ENCODE data around the gene TRABD.
"Not testable (repeated sequence)": the region's sequence is repeated elsewhere in the genome, so short reads cannot be mapped to it uniquely, and the experiment has no call there.

Gene TRABD, protein sequence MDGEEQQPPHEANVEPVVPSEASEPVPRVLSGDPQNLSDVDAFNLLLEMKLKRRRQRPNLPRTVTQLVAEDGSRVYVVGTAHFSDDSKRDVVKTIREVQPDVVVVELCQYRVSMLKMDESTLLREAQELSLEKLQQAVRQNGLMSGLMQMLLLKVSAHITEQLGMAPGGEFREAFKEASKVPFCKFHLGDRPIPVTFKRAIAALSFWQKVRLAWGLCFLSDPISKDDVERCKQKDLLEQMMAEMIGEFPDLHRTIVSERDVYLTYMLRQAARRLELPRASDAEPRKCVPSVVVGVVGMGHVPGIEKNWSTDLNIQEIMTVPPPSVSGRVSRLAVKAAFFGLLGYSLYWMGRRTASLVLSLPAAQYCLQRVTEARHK

DNA sequence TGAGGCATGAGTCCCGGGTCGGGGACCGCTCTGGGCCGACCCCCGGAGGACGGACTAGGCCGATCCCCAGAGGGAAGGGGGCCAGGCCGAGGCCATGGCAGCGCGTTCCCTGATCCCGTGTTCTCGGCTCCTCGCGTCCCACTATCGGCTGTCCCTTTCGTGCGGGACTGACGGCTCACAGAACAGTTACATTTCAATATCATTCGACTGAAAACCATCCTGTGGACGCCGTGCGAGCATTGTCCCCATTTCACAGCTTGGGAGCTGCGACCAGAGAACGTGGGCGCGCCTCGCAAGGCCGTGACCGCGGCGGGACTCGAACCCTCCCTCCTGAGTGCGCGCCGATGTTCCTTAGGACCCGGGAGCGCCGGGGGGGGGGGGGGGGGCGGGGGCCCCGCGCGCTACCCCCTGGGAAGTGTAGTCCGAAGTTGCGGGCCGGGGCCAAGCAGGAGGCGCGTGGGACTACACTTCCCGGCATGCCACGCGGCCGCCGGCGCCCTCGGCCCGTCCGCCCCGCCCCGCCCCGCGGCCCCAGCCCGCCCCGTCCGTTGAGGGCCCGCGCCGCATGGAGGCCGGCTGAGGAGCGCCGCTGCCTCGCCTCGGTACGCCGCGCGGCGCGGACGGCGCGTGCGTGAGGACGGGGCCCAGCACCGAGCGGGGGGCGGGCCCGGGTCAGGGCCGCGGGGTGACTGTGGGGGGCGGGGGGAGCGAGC, at the start of gene TRABD:
Gene TRABD, plus strand, starts transcription at position 539 of the 713 bp plus-strand sequence. CDS start 7,148 bp downstream, outside the sequence.
- peaks cover 35% of the 10 kb centered on the region for H4K20me1 ChIP-seq (ENCODE audit: insufficient read depth, low read length)
- DNase-seq (peak; percentile 90), ATAC-seq (ENCODE audit: insufficient read depth, low read depth) (peak; percentile 87)
- H3K4me1 ChIP-seq (ENCODE audit: insufficient read depth, low read length): peaks cover 44% of the 10 kb centered on the region
- H3K27ac ChIP-seq (ENCODE audit: low read length): peak within 1 kb of the TSS; percentile 92
- H3K79me2 ChIP-seq (ENCODE audit: insufficient read depth, low read length): peaks cover 49% of the 10 kb centered on the region
- peak within 1 kb of the TSS; percentile 90 for H3K4me2 ChIP-seq (ENCODE audit: insufficient read depth, low read length)
- H3K36me3 ChIP-seq (ENCODE audit: insufficient read depth, low read length): peaks cover 18% of the 10 kb centered on the region
- H3K27me3 ChIP-seq (ENCODE audit: insufficient read depth, low read length, poor library complexity): no peaks in the 10 kb centered on the region
- TF ChIP-seq, protein P1, sequence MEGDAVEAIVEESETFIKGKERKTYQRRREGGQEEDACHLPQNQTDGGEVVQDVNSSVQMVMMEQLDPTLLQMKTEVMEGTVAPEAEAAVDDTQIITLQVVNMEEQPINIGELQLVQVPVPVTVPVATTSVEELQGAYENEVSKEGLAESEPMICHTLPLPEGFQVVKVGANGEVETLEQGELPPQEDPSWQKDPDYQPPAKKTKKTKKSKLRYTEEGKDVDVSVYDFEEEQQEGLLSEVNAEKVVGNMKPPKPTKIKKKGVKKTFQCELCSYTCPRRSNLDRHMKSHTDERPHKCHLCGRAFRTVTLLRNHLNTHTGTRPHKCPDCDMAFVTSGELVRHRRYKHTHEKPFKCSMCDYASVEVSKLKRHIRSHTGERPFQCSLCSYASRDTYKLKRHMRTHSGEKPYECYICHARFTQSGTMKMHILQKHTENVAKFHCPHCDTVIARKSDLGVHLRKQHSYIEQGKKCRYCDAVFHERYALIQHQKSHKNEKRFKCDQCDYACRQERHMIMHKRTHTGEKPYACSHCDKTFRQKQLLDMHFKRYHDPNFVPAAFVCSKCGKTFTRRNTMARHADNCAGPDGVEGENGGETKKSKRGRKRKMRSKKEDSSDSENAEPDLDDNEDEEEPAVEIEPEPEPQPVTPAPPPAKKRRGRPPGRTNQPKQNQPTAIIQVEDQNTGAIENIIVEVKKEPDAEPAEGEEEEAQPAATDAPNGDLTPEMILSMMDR (IDR thresholded peaks at IDR 0.05; ENCODE audit: borderline replicate concordance, extremely low read depth, low read length, poor library complexity, severe bottlenecking): no peak
- TF ChIP-seq EZH2 (IDR thresholded peaks at IDR 0.05; ENCODE audit: borderline replicate concordance, low read depth, low read length, severe bottlenecking): no peak
- no peaks in the 10 kb centered on the region for H3K9me3 ChIP-seq (ENCODE audit: insufficient read depth, low read length, severe bottlenecking)
- peak within 1 kb of the TSS; percentile 69 to 89; a peak in 3 of 4 replicates for H3K4me3 ChIP-seq (ENCODE audit: low read depth in 1 of 2, low read length in 2 of 2)
- peak within 1 kb of the TSS; percentile 98 for H2AFZ ChIP-seq (ENCODE audit: low read depth, low read length)
- H3K9ac ChIP-seq (ENCODE audit: low read depth, low read length): peak within 1 kb of the TSS; percentile 80

DNA sequence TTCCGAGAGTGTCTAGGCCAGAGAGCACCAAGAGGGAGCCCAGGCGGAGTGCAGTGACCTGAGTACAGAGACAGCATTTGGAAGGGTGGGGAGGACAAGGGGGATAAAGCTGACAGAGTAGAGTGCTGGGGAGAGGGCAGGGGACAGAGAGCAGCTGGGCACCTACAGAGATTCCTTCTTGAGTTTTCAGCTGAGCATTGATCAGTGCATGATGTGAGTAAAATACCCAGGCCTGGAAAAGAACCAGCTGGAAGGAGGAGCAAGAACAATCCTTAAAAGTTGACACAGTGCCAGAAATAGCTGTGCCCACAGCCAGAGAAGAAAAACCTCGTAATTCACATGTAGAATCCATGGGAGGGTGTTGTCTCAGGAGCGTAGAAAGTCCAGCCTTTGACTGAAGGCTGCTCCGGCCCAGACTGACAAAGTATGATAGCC, 49.1 kb upstream of the TRABD start:
- no peak for ATAC-seq (ENCODE audit: insufficient read depth, low read depth)
- Histone ChIP-seq H3K27ac (ENCODE audit: low read length) (no peak overlapping the region), H3K9me3 (ENCODE audit: insufficient read depth, low read length, severe bottlenecking) (no peaks in the 10 kb centered on the region), H3K9ac (ENCODE audit: low read depth, low read length) (no peak overlapping the region), H2AFZ (ENCODE audit: low read depth, low read length) (no peak overlapping the region), H3K4me1 (ENCODE audit: insufficient read depth, low read length) (no peaks in the 10 kb centered on the region), H3K36me3 (ENCODE audit: insufficient read depth, low read length) (no peaks in the 10 kb centered on the region), H3K27me3 (ENCODE audit: insufficient read depth, low read length, poor library complexity) (peaks cover 14% of the 10 kb centered on the region), H3K4me3 (ENCODE audit: low read depth in 1 of 2, low read length in 2 of 2) (no peak overlapping the region), H4K20me1 (ENCODE audit: insufficient read depth, low read length) (no peaks in the 10 kb centered on the region), H3K4me2 (ENCODE audit: insufficient read depth, low read length) (no peak overlapping the region), H3K79me2 (ENCODE audit: insufficient read depth, low read length) (no peaks in the 10 kb centered on the region)
- TF ChIP-seq EZH2 (IDR thresholded peaks at IDR 0.05; ENCODE audit: borderline replicate concordance, low read depth, low read length, severe bottlenecking): no peak
- TF ChIP-seq, protein P1 (IDR thresholded peaks at IDR 0.05; ENCODE audit: borderline replicate concordance, extremely low read depth, low read length, poor library complexity, severe bottlenecking): no peak
- no peak for DNase-seq

DNA sequence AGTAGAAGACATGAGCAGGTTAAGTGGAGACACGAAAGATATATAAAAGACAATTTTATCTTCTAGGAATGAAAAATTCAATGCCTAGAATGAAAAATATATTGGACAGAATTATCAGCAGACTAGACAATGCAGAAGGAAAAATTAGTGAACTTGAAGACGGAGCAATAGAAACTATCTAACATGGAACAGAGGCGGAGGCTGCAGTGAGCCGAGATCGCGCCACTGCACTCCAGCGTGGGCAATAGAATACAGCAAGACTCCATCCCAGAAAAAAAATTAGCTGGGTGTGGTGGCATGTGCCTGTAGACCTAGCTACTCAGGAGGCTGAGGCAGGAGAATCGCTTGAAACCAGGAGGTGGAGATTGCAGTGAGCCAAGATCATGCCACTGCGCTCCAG, 48.4 kb upstream of the TRABD start:
- not testable (repeated sequence) for H3K4me2 ChIP-seq (ENCODE audit: insufficient read depth, low read length); H3K36me3 ChIP-seq (ENCODE audit: insufficient read depth, low read length); DNase-seq; H3K9me3 ChIP-seq (ENCODE audit: insufficient read depth, low read length, severe bottlenecking); H2AFZ ChIP-seq (ENCODE audit: low read depth, low read length); ATAC-seq (ENCODE audit: insufficient read depth, low read depth); H3K27ac ChIP-seq (ENCODE audit: low read length); H3K9ac ChIP-seq (ENCODE audit: low read depth, low read length); H3K4me3 ChIP-seq (ENCODE audit: low read depth in 1 of 2, low read length in 2 of 2); H3K4me1 ChIP-seq (ENCODE audit: insufficient read depth, low read length); H4K20me1 ChIP-seq (ENCODE audit: insufficient read depth, low read length); H3K79me2 ChIP-seq (ENCODE audit: insufficient read depth, low read length)
- H3K27me3 ChIP-seq (ENCODE audit: insufficient read depth, low read length, poor library complexity): peaks cover 11% of the 10 kb centered on the region

DNA sequence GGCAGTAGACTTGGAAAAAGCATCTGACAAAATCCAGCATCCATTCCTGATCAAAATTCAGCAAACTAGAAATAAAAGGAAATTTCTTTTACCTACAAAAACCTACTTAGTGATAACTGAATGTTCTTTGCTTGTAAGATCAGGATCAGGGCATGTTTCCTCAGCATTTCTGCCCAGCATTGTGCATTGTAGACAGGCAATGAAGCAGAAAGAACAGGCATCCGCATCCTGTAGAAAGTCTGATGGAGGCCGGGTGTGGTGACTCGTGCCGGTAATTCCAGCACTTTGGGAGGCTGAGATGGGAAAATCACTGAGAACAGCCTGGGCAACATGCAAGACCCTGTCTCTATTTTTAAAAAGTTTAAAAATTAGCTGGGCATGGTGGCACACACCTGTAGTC, 47.7 kb upstream of the TRABD start:
- Histone ChIP-seq H3K4me3 (ENCODE audit: low read depth in 1 of 2, low read length in 2 of 2) (no peak overlapping the region), H4K20me1 (ENCODE audit: insufficient read depth, low read length) (no peaks in the 10 kb centered on the region), H2AFZ (ENCODE audit: low read depth, low read length) (no peak overlapping the region), H3K79me2 (ENCODE audit: insufficient read depth, low read length) (no peaks in the 10 kb centered on the region), H3K36me3 (ENCODE audit: insufficient read depth, low read length) (no peaks in the 10 kb centered on the region), H3K27me3 (ENCODE audit: insufficient read depth, low read length, poor library complexity) (peaks cover 11% of the 10 kb centered on the region), H3K4me1 (ENCODE audit: insufficient read depth, low read length) (no peaks in the 10 kb centered on the region), H3K4me2 (ENCODE audit: insufficient read depth, low read length) (no peak overlapping the region), H3K9me3 (ENCODE audit: insufficient read depth, low read length, severe bottlenecking) (no peaks in the 10 kb centered on the region), H3K27ac (ENCODE audit: low read length) (no peak overlapping the region), H3K9ac (ENCODE audit: low read depth, low read length) (no peak overlapping the region)
- no peak for ATAC-seq (ENCODE audit: insufficient read depth, low read depth)
- TF ChIP-seq, protein P1 (IDR thresholded peaks at IDR 0.05; ENCODE audit: borderline replicate concordance, extremely low read depth, low read length, poor library complexity, severe bottlenecking): no peak
- no peak for TF ChIP-seq EZH2 (IDR thresholded peaks at IDR 0.05; ENCODE audit: borderline replicate concordance, low read depth, low read length, severe bottlenecking)
- DNase-seq: no peak
